ENCODE data around the gene CIBAR2.
A peak's percentile ranks its signal among the peaks of the same experiment; 100 is the strongest.

Gene CIBAR2

GRCh38 chr16:85081765-85082164 lies 30.5 kb downstream of the CIBAR2 start:
- DNase-seq: no peak

GRCh38 chr16:85081038-85081437 lies 31.2 kb downstream of the CIBAR2 start:
- DNase-seq: no peak

- no peak for DNase-seq
Observed at GRCh38 chr16:85079785-85080570, 32.3 kb downstream of the CIBAR2 start.

GRCh38 chr16:85078952-85079351 lies 33.3 kb downstream of the CIBAR2 start:
- no peak for DNase-seq

GRCh38 chr16:85078226-85078625 lies 34.0 kb downstream of the CIBAR2 start:
- no peak for DNase-seq

GRCh38 chr16:85077576-85078125 lies 34.6 kb downstream of the CIBAR2 start:
- no peak for DNase-seq

GRCh38 chr16:85077039-85077438 lies 35.2 kb downstream of the CIBAR2 start:
- DNase-seq: no peak

GRCh38 chr16:85075236-85075924 lies 36.9 kb downstream of the CIBAR2 start:
- no peak for DNase-seq

- no peak for DNase-seq
Observed at GRCh38 chr16:85074225-85074914, 37.9 kb downstream of the CIBAR2 start.

- no peak for DNase-seq
Observed at GRCh38 chr16:85072947-85073346, 39.3 kb downstream of the CIBAR2 start.

GRCh38 chr16:85072076-85072860 lies 40.0 kb downstream of the CIBAR2 start:
- no peak for DNase-seq

- DNase-seq: no peak
Observed at GRCh38 chr16:85069171-85069570, 43.1 kb downstream of the CIBAR2 start.

- DNase-seq: no peak
Observed at GRCh38 chr16:85068746-85069145, 43.5 kb downstream of the CIBAR2 start.

- no peak for DNase-seq
Observed at GRCh38 chr16:85067426-85067825, 44.8 kb downstream of the CIBAR2 start.

- no peak for DNase-seq
Observed at GRCh38 chr16:85067024-85067423, 45.2 kb downstream of the CIBAR2 start.

- no peak for DNase-seq
Observed at GRCh38 chr16:85066346-85066885, 45.9 kb downstream of the CIBAR2 start.

GRCh38 chr16:85065099-85065498 lies 47.2 kb downstream of the CIBAR2 start:
- DNase-seq: no peak

- DNase-seq: no peak
Observed at GRCh38 chr16:85064186-85064585, 48.1 kb downstream of the CIBAR2 start.

GRCh38 chr16:85062845-85063244 lies 49.4 kb downstream of the CIBAR2 start:
- DNase-seq: no peak

- DNase-seq: no peak
Observed at GRCh38 chr16:85062323-85062722, 49.9 kb downstream of the CIBAR2 start.

- peak; percentile 20 for DNase-seq
Observed at GRCh38 chr16:85061566-85061965, 50.7 kb downstream of the CIBAR2 start.

GRCh38 chr16:85058909-85059308 lies 53.4 kb downstream of the CIBAR2 start:
- no peak for DNase-seq
